ENCODE data around the gene GALNT1. TPM values are rescaled to one million over a fixed set of nuclear protein-coding genes. Genes with fewer than 3 reads are reported as not detected.
"Not testable (repeated sequence)": the region's sequence is repeated elsewhere in the genome, so short reads cannot be mapped to it uniquely, and the experiment has no call there.

Gene GALNT1
- polyA plus RNA-seq, 2 of the 4 experiments (the other 2 are of a cell fraction): 97.4 to 113 TPM

GRCh38 chr18:35555538-35555937 is 26.0 kb upstream of the GALNT1 start:
- ATAC-seq; H3K4me3 ChIP-seq; H3K9me3 ChIP-seq; H3K4me1 ChIP-seq; POLR2A ChIA-PET; FAIRE-seq; H3K27ac ChIP-seq; DNase-seq (ENCODE audit: low read depth in 1 of 2, low spot score in 1 of 2); H3K4me2 ChIP-seq; CTCF ChIA-PET: not testable (repeated sequence)
- peak; percentile 67 for TF ChIP-seq ZC3H11A (IDR thresholded peaks at IDR 0.05)
- WGBS (ENCODE audit: missing lambda C conversion rate): 86% methylated on average over 5 of the region's 5 CpGs

- DNase-seq (ENCODE audit: low read depth in 1 of 2, low spot score in 1 of 2) (no peak), FAIRE-seq (no peak), ATAC-seq (no peak)
- TF ChIP-seq ATOH8 (CRISPR knock-in tag; IDR thresholded peaks at IDR 0.05; ENCODE audit: low read depth) (no peak), CTCF (IDR thresholded peaks at IDR 0.05) (no peak), USF2 (IDR thresholded peaks at IDR 0.05) (no peak), CEBPB (IDR thresholded peaks at IDR 0.05) (no peak), MAX (IDR thresholded peaks at IDR 0.05) (no peak), EP300 (IDR thresholded peaks at IDR 0.05) (no peak)
- Histone ChIP-seq H3K27ac (no peak overlapping the region), H3K4me2 (no peak overlapping the region), H3K4me3 (no peak overlapping the region), H3K9me3 (no peaks in the 10 kb centered on the region), H3K4me1 (no peaks in the 10 kb centered on the region)
- ChIA-PET CTCF (no interaction called here), POLR2A (no interaction called here)
These were observed 21.7 kb upstream of the GALNT1 start for GRCh38 chr18:35559867-35560266.

GRCh38 chr18:35564795-35565453 is 16.6 kb upstream of the GALNT1 start:
- POLR2A ChIA-PET: no interaction called here
- WGBS (ENCODE audit: missing lambda C conversion rate): 59% methylated on average over 3 of the region's 3 CpGs
- H3K9me3 ChIP-seq: no peaks in the 10 kb centered on the region
- CTCF ChIA-PET: no interaction called here
- TF ChIP-seq EP300 (IDR thresholded peaks at IDR 0.05): no peak
- TF ChIP-seq ESRRA (IDR thresholded peaks at IDR 0.05; ENCODE audit: borderline replicate concordance, low read length): no peak
- no peak for TF ChIP-seq NFE2L2 (conservative IDR thresholded peaks at IDR 0.05; ENCODE audit: low read length)
- no peak overlapping the region for H3K4me2 ChIP-seq
- no peak overlapping the region for H3K4me3 ChIP-seq
- ATAC-seq (no peak), DNase-seq (ENCODE audit: low read depth in 1 of 2, low spot score in 1 of 2) (no peak), FAIRE-seq (no peak)
- no peaks in the 10 kb centered on the region for H3K4me1 ChIP-seq
- no peak overlapping the region for H3K27ac ChIP-seq

GRCh38 chr18:35566019-35566418 is 15.5 kb upstream of the GALNT1 start:
- H3K4me1 ChIP-seq: no peaks in the 10 kb centered on the region
- POLR2A ChIA-PET: no interaction called here
- TF ChIP-seq ZC3H11A (IDR thresholded peaks at IDR 0.05) (peak; percentile 35), ELK1 (IDR thresholded peaks at IDR 0.05; ENCODE audit: low read depth, low read length) (no peak), EHF (CRISPR knock-in tag; IDR thresholded peaks at IDR 0.05) (no peak), JUNB (IDR thresholded peaks at IDR 0.05) (no peak)
- WGBS (ENCODE audit: missing lambda C conversion rate): 64% methylated on average over 4 of the region's 4 CpGs
- no peak overlapping the region for H3K4me3 ChIP-seq
- CTCF ChIA-PET: no interaction called here
- H3K4me2 ChIP-seq: no peak overlapping the region
- FAIRE-seq (no peak), DNase-seq (ENCODE audit: low read depth in 1 of 2, low spot score in 1 of 2) (no peak), ATAC-seq (no peak)
- no peaks in the 10 kb centered on the region for H3K9me3 ChIP-seq
- H3K27ac ChIP-seq: no peak overlapping the region
